ENCODE data around the gene SLC25A42.

DNA sequence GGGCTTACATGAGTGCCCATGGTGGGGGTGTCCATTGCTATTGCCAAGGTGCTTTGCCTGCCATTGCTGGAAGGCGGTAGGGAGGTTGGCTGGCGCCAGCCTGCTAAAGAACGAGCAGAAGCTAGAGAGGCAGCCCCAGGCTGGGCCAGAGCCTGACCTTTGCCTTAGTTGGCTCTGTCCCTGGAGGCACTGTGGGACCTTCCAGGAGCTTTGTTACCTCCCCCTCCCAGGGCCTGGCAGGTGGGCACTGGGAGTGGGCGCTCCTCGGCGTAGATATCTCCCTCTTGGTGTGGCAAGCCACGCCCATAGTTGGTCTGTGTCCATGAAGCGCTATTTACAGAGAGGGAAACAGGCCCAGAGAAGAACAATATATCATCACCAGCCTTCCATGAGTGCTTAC is 2.3 kb upstream of the SLC25A42 start:
- TF ChIP-seq, protein P1, sequence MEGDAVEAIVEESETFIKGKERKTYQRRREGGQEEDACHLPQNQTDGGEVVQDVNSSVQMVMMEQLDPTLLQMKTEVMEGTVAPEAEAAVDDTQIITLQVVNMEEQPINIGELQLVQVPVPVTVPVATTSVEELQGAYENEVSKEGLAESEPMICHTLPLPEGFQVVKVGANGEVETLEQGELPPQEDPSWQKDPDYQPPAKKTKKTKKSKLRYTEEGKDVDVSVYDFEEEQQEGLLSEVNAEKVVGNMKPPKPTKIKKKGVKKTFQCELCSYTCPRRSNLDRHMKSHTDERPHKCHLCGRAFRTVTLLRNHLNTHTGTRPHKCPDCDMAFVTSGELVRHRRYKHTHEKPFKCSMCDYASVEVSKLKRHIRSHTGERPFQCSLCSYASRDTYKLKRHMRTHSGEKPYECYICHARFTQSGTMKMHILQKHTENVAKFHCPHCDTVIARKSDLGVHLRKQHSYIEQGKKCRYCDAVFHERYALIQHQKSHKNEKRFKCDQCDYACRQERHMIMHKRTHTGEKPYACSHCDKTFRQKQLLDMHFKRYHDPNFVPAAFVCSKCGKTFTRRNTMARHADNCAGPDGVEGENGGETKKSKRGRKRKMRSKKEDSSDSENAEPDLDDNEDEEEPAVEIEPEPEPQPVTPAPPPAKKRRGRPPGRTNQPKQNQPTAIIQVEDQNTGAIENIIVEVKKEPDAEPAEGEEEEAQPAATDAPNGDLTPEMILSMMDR (IDR thresholded peaks at IDR 0.05 in 8 of 11, conservative IDR thresholded peaks at IDR 0.05 in 3 of 11), result no peak
- TF ChIP-seq POLR2A (IDR thresholded peaks at IDR 0.05), result no peak
